ENCODE measurements around the gene C14orf132.

C14orf132 gene

GRCh38 chr14:96125536-96125935 lies 86.4 kb downstream of the C14orf132 start:
- no peak for DNase-seq

- no peak for DNase-seq
Measured at GRCh38 chr14:96126339-96126782, 87.2 kb downstream of the C14orf132 start.

- no peak for DNase-seq
Measured at GRCh38 chr14:96126783-96127271, 87.7 kb downstream of the C14orf132 start.

GRCh38 chr14:96129128-96129736 lies 90.1 kb downstream of the C14orf132 start:
- no peak for DNase-seq

GRCh38 chr14:96130391-96130790 lies 91.2 kb downstream of the C14orf132 start:
- DNase-seq: no peak

GRCh38 chr14:96130854-96131253 lies 91.7 kb downstream of the C14orf132 start:
- no peak for DNase-seq

- no peak for DNase-seq
Measured at GRCh38 chr14:96131836-96132235, 92.7 kb downstream of the C14orf132 start.

- no peak for DNase-seq
Measured at GRCh38 chr14:96134508-96134907, 95.3 kb downstream of the C14orf132 start.

GRCh38 chr14:96135285-96135684 lies 96.1 kb downstream of the C14orf132 start:
- no peak for DNase-seq

GRCh38 chr14:96136371-96137005 lies 97.3 kb downstream of the C14orf132 start:
- DNase-seq: no peak

- no peak for DNase-seq
Measured at GRCh38 chr14:96138241-96138640, 99.1 kb downstream of the C14orf132 start.

GRCh38 chr14:96139169-96139568 lies 100.0 kb downstream of the C14orf132 start:
- no peak for DNase-seq

GRCh38 chr14:96139879-96140278 lies 100.7 kb downstream of the C14orf132 start:
- no peak for DNase-seq

- no peak for DNase-seq
Measured at GRCh38 chr14:96140952-96141351, 101.8 kb downstream of the C14orf132 start.

All from GOT3 (cell line).